HL-60 (cell line): ENCODE measurements around the gene CFAP68.

Source experiments
- CTCF ChIP-seq: IDR thresholded peaks from one replicate; pipeline ENCODE4 v1.5.1; 2011; ENCODE audit warnings: low read length, control low read depth, inconsistent platforms; ENCODE audit not compliant: insufficient read depth
- SPI1 ChIP-seq: IDR thresholded peaks from 2 replicates; pipeline ENCODE4 v1.6.1; 2012; ENCODE audit warnings: low read depth, mild to moderate bottlenecking, borderline replicate concordance

GRCh38 chr11:111846636-111847035, 32.7 kb upstream of the CFAP68 start:
- no peak for TF ChIP-seq CTCF
- TF ChIP-seq SPI1: no peak
